Naive thymus-derived CD4-positive, alpha-beta T cell (primary cell): ENCODE measurements around the gene PCDHB3. TPM values are rescaled to one million over a fixed set of nuclear protein-coding genes. Genes with fewer than 3 reads are reported as not detected.
"Not testable (repeated sequence)": the region's sequence is repeated elsewhere in the genome, so short reads cannot be mapped to it uniquely, and the experiment has no call there.

ENCODE experiments used
- ATAC-seq: fragments of 150-1000 bp; cut with Tn5 transposase; 2 replicates; pipeline ENCODE4 v1.10.0; 2021; ENCODE audit warnings: mild to moderate bottlenecking, moderate library complexity
- CTCF ChIA-PET: fragments of 350-600 bp; sonication (Branson Sonifier 250); formaldehyde crosslinking; loops from one replicate; lab custom pipeline; 2021; ENCODE audit warnings: antibody characterized with exemption; lab: Charles Lee
- POLR2A ChIA-PET: fragments of 350-600 bp; sonication (Branson Sonifier 250); formaldehyde crosslinking; loops from one replicate; lab custom pipeline; 2021; ENCODE audit warnings: antibody characterized with exemption, inconsistent platforms; lab: Charles Lee
- DNase-seq, 9 donors: peaks; one replicate each; pipeline versions ENCODE4 v3.0.0 to v3.0.0-alpha.2; 2020 to 2022; ENCODE audit warnings: mixed read lengths in 1 of 9
- H3K27ac ChIP-seq: one replicate; pipeline ENCODE4 v1.7.0; 2013; ENCODE audit warnings: mild to moderate bottlenecking, low read depth, low read length, moderate library complexity
- H3K27me3 ChIP-seq, 2 donors: one replicate each; pipeline ENCODE4 v1.7.0; 2013; ENCODE audit warnings: low read length in 2 of 2, mild to moderate bottlenecking in 2 of 2, moderate library complexity in 2 of 2; ENCODE audit not compliant: control insufficient read depth in 2 of 2, insufficient read depth in 2 of 2
- H3K36me3 ChIP-seq, 3 experiments: 1 replicate in 2 of 3; 2 replicates in 1 of 3; pipeline ENCODE4 v1.7.0; 2013; ENCODE audit warnings: low read length in 3 of 3, mild to moderate bottlenecking in 3 of 3, moderate library complexity in 1 of 3; ENCODE audit not compliant: insufficient read depth in 3 of 3, control insufficient read depth in 2 of 3
- H3K4me1 ChIP-seq, 2 donors: one replicate each; pipeline ENCODE4 v1.7.0; 2013; ENCODE audit warnings: low read length in 2 of 2, mild to moderate bottlenecking in 2 of 2, moderate library complexity in 1 of 2; ENCODE audit not compliant: control insufficient read depth in 2 of 2, insufficient read depth in 2 of 2
- H3K4me3 ChIP-seq: 2 replicates; pipeline ENCODE4 v1.7.0; 2013; ENCODE audit warnings: mild to moderate bottlenecking, low read length
- H3K9me3 ChIP-seq, 3 experiments: 1 replicate in 2 of 3; 2 replicates in 1 of 3; pipeline ENCODE4 v1.7.0; 2013; ENCODE audit warnings: low read length in 3 of 3; ENCODE audit not compliant: control insufficient read depth in 2 of 3
- H3K27ac Mint-ChIP-seq, 9 donors: one replicate each; pipeline ENCODE4 v1.8.0; 2020 to 2022; ENCODE audit warnings: mixed read lengths in 9 of 9, mild to moderate bottlenecking in 8 of 9, moderate library complexity in 5 of 9, inconsistent platforms in 2 of 9
- H3K27me3 Mint-ChIP-seq, 5 donors: one replicate each; pipeline ENCODE4 v1.8.0; 2021 to 2022; ENCODE audit warnings: mixed read lengths in 5 of 5, mild to moderate bottlenecking in 1 of 5
- H3K36me3 Mint-ChIP-seq, 5 donors: one replicate each; pipeline ENCODE4 v1.8.0; 2020 to 2022; ENCODE audit warnings: mixed read lengths in 5 of 5, mild to moderate bottlenecking in 3 of 5, inconsistent platforms in 1 of 5
- H3K4me1 Mint-ChIP-seq, 7 donors: one replicate each; pipeline ENCODE4 v1.8.0; 2020 to 2022; ENCODE audit warnings: mixed read lengths in 7 of 7, mild to moderate bottlenecking in 3 of 7, inconsistent platforms in 1 of 7
- H3K4me3 Mint-ChIP-seq, 10 donors: one replicate each; pipeline ENCODE4 v1.8.0; 2020 to 2022; ENCODE audit warnings: mild to moderate bottlenecking in 10 of 10, mixed read lengths in 10 of 10, moderate library complexity in 6 of 10, inconsistent platforms in 2 of 10
- H3K9me3 Mint-ChIP-seq, 11 donors: one replicate each; pipeline ENCODE4 v1.8.0; 2020 to 2022; ENCODE audit warnings: mixed read lengths in 11 of 11, mild to moderate bottlenecking in 4 of 11, inconsistent platforms in 1 of 11, moderate library complexity in 1 of 11
- intact Hi-C, 2 donors: fragments of 100-400 bp; cut with micrococcal nuclease; formaldehyde crosslinking; loops; one replicate each; pipeline ENCODE4 v1.15.1; 2023
- polyA plus RNA-seq, 2 donors: library from polyadenylated mRNA; unstranded; fragments of 300-500 nt; fragmentation: Illumina TruSeq; gene quantifications; one replicate each; pipeline ENCODE4 v1.2.3, GENCODE V29; 2021
- total RNA-seq, 6 experiments: library from RNA in 5 of 6; stranded (reverse) in 5 of 6; gene quantifications; 1 replicate in 5 of 6; 2 replicates in 1 of 6; pipeline ENCODE4 v1.2.3 and lab custom pipeline; 2021 to 2026

The PCDHB3 gene
- total and polyA plus RNA-seq, 7 experiments from 2014 or later, result not detected

- H3K36me3 ChIP-seq, result no peaks in the 10 kb centered on the region
- intact Hi-C loops, result no loop called here
- ChIA-PET CTCF (no interaction called here), POLR2A (no interaction called here)
- no peaks in the 10 kb centered on the region for H3K4me1 ChIP-seq
- H3K4me1 Mint-ChIP-seq, result no peaks in the 10 kb centered on the region
- DNase-seq (no peak), ATAC-seq (no peak)
- no peak overlapping the region for H3K27ac Mint-ChIP-seq
- peaks cover 5 to 47% (median 30%) of the 10 kb centered on the region in 5 donors for H3K27me3 Mint-ChIP-seq
- H3K27me3 ChIP-seq, result no peaks in the 10 kb centered on the region
- H3K4me3 ChIP-seq, result no peak overlapping the region
- no peak overlapping the region for H3K27ac ChIP-seq
- H3K4me3 Mint-ChIP-seq, result no peak overlapping the region
- H3K9me3 ChIP-seq, result peaks cover 0 to 6% (median 0%) of the 10 kb centered on the region in 3 experiments
- H3K9me3 Mint-ChIP-seq, result peaks cover 0 to 38% (median 16%) of the 10 kb centered on the region in 11 donors
- peaks cover 0 to 7% (median 6%) of the 10 kb centered on the region in 5 donors for H3K36me3 Mint-ChIP-seq
Measured at GRCh38 chr5:141127305-141127704, 27.0 kb downstream of the PCDHB3 start.

GRCh38 chr5:141135030-141135717, 34.9 kb downstream of the PCDHB3 start, which contains the start of gene PCDHB5:
Gene PCDHB5 (plus strand): TSS chr5:141135206. CDS start chr5:141135435, 229 bp downstream.
- no peaks in the 10 kb centered on the region for H3K27me3 ChIP-seq
- intact Hi-C loops, result no loop called here
- DNase-seq, result no peak
- peaks cover 0 to 16% (median 0%) of the 10 kb centered on the region in 3 experiments for H3K9me3 ChIP-seq
- ATAC-seq, result no peak
- no peaks in the 10 kb centered on the region for H3K36me3 ChIP-seq
- no peak within 1 kb of the TSS for H3K27ac ChIP-seq
- CTCF ChIA-PET, result interaction anchor here (0.6 to 1.3 kb wide), 2 partner anchors 136 to 428 kb away, joined by 3 to 5 read pairs; no protein-coding TSS in a partner anchor
- H3K4me1 ChIP-seq, result no peaks in the 10 kb centered on the region
- Mint-ChIP-seq H3K9me3 (peaks cover 3 to 80% (median 41%) of the 10 kb centered on the region in 11 donors), H3K27ac (no peak within 1 kb of the TSS), H3K4me3 (peak within 1 kb of the TSS; percentile 16 to 78 (median 67)), H3K27me3 (peaks cover 0 to 63% (median 48%) of the 10 kb centered on the region in 5 donors), H3K36me3 (peaks cover 2 to 30% (median 3%) of the 10 kb centered on the region in 5 donors), H3K4me1 (peaks cover 0 to 9% (median 5%) of the 10 kb centered on the region in 7 donors)
- peak within 1 kb of the TSS; percentile 29 for H3K4me3 ChIP-seq
- POLR2A ChIA-PET, result no interaction called here

GRCh38 chr5:141135718-141136266, 35.5 kb downstream of the PCDHB3 start:
- H3K27me3 ChIP-seq, result no peaks in the 10 kb centered on the region
- H3K4me3 ChIP-seq, result no peak overlapping the region
- peak overlapping the region in 7 of 10 donors; percentile 42 to 76 (median 70) for H3K4me3 Mint-ChIP-seq
- peaks cover 0 to 16% (median 0%) of the 10 kb centered on the region in 3 experiments for H3K9me3 ChIP-seq
- H3K4me1 Mint-ChIP-seq, result peaks cover 0 to 9% (median 5%) of the 10 kb centered on the region in 7 donors
- ChIA-PET CTCF (interaction anchor here (1.3 kb wide), 1 partner anchor 428 kb away, joined by 5 read pairs; no protein-coding TSS in a partner anchor), POLR2A (no interaction called here)
- no peak for DNase-seq
- intact Hi-C loops, result no loop called here
- H3K36me3 Mint-ChIP-seq, result peaks cover 2 to 30% (median 3%) of the 10 kb centered on the region in 5 donors
- no peak overlapping the region for H3K27ac Mint-ChIP-seq
- H3K4me1 ChIP-seq, result no peaks in the 10 kb centered on the region
- peaks cover 3 to 80% (median 41%) of the 10 kb centered on the region in 11 donors for H3K9me3 Mint-ChIP-seq
- no peaks in the 10 kb centered on the region for H3K36me3 ChIP-seq
- no peak for ATAC-seq
- no peak overlapping the region for H3K27ac ChIP-seq
- peaks cover 0 to 62% (median 48%) of the 10 kb centered on the region in 5 donors for H3K27me3 Mint-ChIP-seq

GRCh38 chr5:141137346-141137745, 37.1 kb downstream of the PCDHB3 start:
- H3K9me3 ChIP-seq, result peaks cover 0 to 16% (median 0%) of the 10 kb centered on the region in 3 experiments
- intact Hi-C loops, CTCF ChIA-PET, H3K4me3 Mint-ChIP-seq, H3K4me1 ChIP-seq, DNase-seq, ATAC-seq, POLR2A ChIA-PET, H3K27ac Mint-ChIP-seq, H3K27ac ChIP-seq, H3K4me1 Mint-ChIP-seq, H3K36me3 ChIP-seq, H3K27me3 ChIP-seq, H3K4me3 ChIP-seq: not testable (repeated sequence)
- Mint-ChIP-seq H3K9me3 (peaks cover 3 to 76% (median 45%) of the 10 kb centered on the region in 11 donors), H3K36me3 (peaks cover 2 to 30% (median 3%) of the 10 kb centered on the region in 5 donors), H3K27me3 (peaks cover 0 to 60% (median 58%) of the 10 kb centered on the region in 5 donors)

GRCh38 chr5:141149812-141150211, 49.5 kb downstream of the PCDHB3 start, which contains the start of gene PCDHB6:
Gene PCDHB6 (plus strand): TSS chr5:141150057. CDS start chr5:141150258, 201 bp downstream.
- Histone ChIP-seq H3K4me1 (no peaks in the 10 kb centered on the region), H3K27me3 (peaks cover 0 to 10% of the 10 kb centered on the region in 2 donors), H3K27ac (no peak within 1 kb of the TSS), H3K4me3 (no peak within 1 kb of the TSS), H3K36me3 (no peaks in the 10 kb centered on the region), H3K9me3 (no peaks in the 10 kb centered on the region)
- intact Hi-C loops, result no loop called here
- H3K9me3 Mint-ChIP-seq, result peaks cover 5 to 52% (median 31%) of the 10 kb centered on the region in 11 donors
- H3K4me1 Mint-ChIP-seq, result peaks cover 0 to 6% (median 5%) of the 10 kb centered on the region in 7 donors
- ChIA-PET CTCF (no interaction called here), POLR2A (no interaction called here)
- ATAC-seq (no peak), DNase-seq (no peak)
- peak within 1 kb of the TSS in 7 of 10 donors; percentile 34 to 71 (median 50) for H3K4me3 Mint-ChIP-seq
- peaks cover 8 to 56% (median 55%) of the 10 kb centered on the region in 5 donors for H3K27me3 Mint-ChIP-seq
- peak within 1 kb of the TSS in 1 of 9 donors; percentile 20 for H3K27ac Mint-ChIP-seq
- peaks cover 0 to 16% (median 5%) of the 10 kb centered on the region in 5 donors for H3K36me3 Mint-ChIP-seq

GRCh38 chr5:141150224-141150992, 50.1 kb downstream of the PCDHB3 start:
- Mint-ChIP-seq H3K36me3 (peaks cover 0 to 16% (median 5%) of the 10 kb centered on the region in 5 donors), H3K9me3 (peaks cover 5 to 58% (median 29%) of the 10 kb centered on the region in 11 donors), H3K27me3 (peaks cover 8 to 55% (median 54%) of the 10 kb centered on the region in 5 donors), H3K27ac (peak overlapping the region in 1 of 9 donors; percentile 14), H3K4me1 (peaks cover 0 to 6% (median 5%) of the 10 kb centered on the region in 7 donors), H3K4me3 (peak overlapping the region in 5 of 10 donors; percentile 34 to 66 (median 50))
- ATAC-seq, result no peak
- Histone ChIP-seq H3K27me3 (peaks cover 0 to 10% of the 10 kb centered on the region in 2 donors), H3K4me3 (no peak overlapping the region), H3K36me3 (no peaks in the 10 kb centered on the region), H3K4me1 (no peaks in the 10 kb centered on the region), H3K27ac (no peak overlapping the region), H3K9me3 (no peaks in the 10 kb centered on the region)
- CTCF ChIA-PET, result no interaction called here
- intact Hi-C loops, result no loop called here
- POLR2A ChIA-PET, result no interaction called here
- DNase-seq, result no peak
